ENCODE measurements around the gene SPSB4. TPM values are rescaled to one million over a fixed set of nuclear protein-coding genes. Genes with fewer than 3 reads are reported as not detected.

The SPSB4 gene
- total and polyA plus RNA-seq, 4 donors: 0.19 to 1.9 (median 0.87) TPM

DNA sequence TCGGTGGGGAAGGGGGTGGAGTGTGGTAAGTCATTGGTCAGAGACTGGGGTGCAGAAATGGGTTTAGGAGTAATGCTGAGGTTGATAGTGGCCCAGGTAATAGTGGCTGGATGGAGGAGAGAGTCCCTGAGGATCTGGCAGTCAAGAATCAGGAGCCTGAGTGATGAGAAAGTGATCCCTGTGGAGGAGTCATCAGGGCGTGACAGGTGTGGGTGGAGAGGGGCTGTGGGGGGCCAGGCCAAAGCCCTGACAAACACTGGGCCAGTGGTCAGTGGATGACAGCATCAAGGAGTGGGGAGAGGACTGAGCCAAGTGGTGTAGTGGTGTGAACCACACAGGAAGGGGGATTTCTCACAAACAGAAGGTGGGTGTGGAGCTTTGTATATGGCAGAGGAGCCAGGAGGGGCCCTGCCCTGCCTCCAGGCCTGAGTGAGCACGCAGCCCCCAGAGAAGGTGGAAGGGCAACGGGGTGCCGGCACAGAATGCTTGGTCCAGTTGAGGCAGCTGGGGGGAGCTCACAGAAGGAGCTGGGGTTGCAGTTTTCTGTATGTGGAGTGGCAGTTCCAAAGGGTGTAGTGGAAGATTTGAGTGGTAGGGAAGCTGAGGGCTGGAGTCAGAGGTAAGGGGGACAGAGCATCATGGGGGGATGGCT is 77.1 kb downstream of the SPSB4 start (continued):
- no peak for TF ChIP-seq TAF1 (conservative IDR thresholded peaks at IDR 0.05)
- no peak for TF ChIP-seq SP1 (IDR thresholded peaks at IDR 0.05)

DNA sequence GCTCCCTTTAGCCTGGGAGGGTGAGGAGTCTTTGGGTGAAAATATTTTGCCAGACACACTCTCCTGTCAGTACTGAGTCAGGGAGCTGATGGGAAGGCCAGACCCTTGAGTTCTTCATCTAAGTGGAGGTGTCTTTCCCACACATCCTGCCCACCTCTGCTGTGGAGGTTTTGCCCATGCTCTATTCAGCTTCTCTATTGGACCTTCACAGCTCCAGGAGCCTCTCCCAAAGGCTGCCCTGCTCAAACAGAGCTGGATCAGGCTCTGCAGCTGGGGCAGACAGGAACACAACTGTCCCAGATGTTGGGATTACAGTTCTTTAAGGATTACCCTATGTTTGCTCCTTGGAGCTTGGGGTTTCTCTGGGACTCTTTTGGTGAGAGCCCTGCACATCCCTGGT is 77.9 kb downstream of the SPSB4 start:
- Histone ChIP-seq H3K4me1 (ENCODE audit: control insufficient read depth in 4 of 4, insufficient read depth in 4 of 4, low read length in 3 of 4) (no peaks in the 10 kb centered on the region), H3K9me3 (ENCODE audit: control insufficient read depth in 4 of 4, low read length in 3 of 4) (peaks cover 0 to 5% (median under 1%) of the 10 kb centered on the region in 4 donors), H3K36me3 (ENCODE audit: control insufficient read depth in 4 of 4, insufficient read depth in 3 of 4, low read depth in 1 of 4, low read length in 3 of 4) (no peaks in the 10 kb centered on the region), H3K9ac (ENCODE audit: low read depth in 1 of 2, low read length in 2 of 2) (no peak overlapping the region), H3K27me3 (ENCODE audit: control insufficient read depth in 4 of 4, insufficient read depth in 4 of 4, low read length in 3 of 4) (peaks cover 0 to 2% (median 0%) of the 10 kb centered on the region in 4 donors), H3K27ac (ENCODE audit: low read depth in 1 of 2, low read length in 2 of 2) (no peak overlapping the region), H3K4me3 (ENCODE audit: low read depth in 1 of 3, low read length in 3 of 3) (no peak overlapping the region)
- TF ChIP-seq HNF4G (IDR thresholded peaks at IDR 0.05) (no peak), FOXA1 (IDR thresholded peaks at IDR 0.05) (no peak), RXRA (IDR thresholded peaks at IDR 0.05) (no peak), CTCF (IDR thresholded peaks at IDR 0.05; ENCODE audit: low read depth, low read length, missing input control) (no peak), FOXA2 (IDR thresholded peaks at IDR 0.05) (no peak), SP1 (IDR thresholded peaks at IDR 0.05) (no peak), GABPA (IDR thresholded peaks at IDR 0.05 in 1 of 2, conservative IDR thresholded peaks at IDR 0.05 in 1 of 2) (no peak)
- TF ChIP-seq, protein P1, sequence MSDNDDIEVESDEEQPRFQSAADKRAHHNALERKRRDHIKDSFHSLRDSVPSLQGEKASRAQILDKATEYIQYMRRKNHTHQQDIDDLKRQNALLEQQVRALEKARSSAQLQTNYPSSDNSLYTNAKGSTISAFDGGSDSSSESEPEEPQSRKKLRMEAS (IDR thresholded peaks at IDR 0.05): no peak
- no peak for DNase-seq (ENCODE audit: low spot score)

- H3K4me3 ChIP-seq (ENCODE audit: low read depth in 1 of 3, low read length in 3 of 3): no peak overlapping the region
- 74% methylated on average over 8 of the region's 8 CpGs for WGBS
- no peak overlapping the region for H3K9ac ChIP-seq (ENCODE audit: low read depth in 1 of 2, low read length in 2 of 2)
- DNase-seq (ENCODE audit: low spot score): no peak
- peaks cover 0 to 5% (median under 1%) of the 10 kb centered on the region in 4 donors for H3K9me3 ChIP-seq (ENCODE audit: control insufficient read depth in 4 of 4, low read length in 3 of 4)
- H3K27me3 ChIP-seq (ENCODE audit: control insufficient read depth in 4 of 4, insufficient read depth in 4 of 4, low read length in 3 of 4): peaks cover 0 to 2% (median 0%) of the 10 kb centered on the region in 4 donors
- H3K27ac ChIP-seq (ENCODE audit: low read depth in 1 of 2, low read length in 2 of 2): no peak overlapping the region
- no peaks in the 10 kb centered on the region for H3K4me1 ChIP-seq (ENCODE audit: control insufficient read depth in 4 of 4, insufficient read depth in 4 of 4, low read length in 3 of 4)
- no peaks in the 10 kb centered on the region for H3K36me3 ChIP-seq (ENCODE audit: control insufficient read depth in 4 of 4, insufficient read depth in 3 of 4, low read depth in 1 of 4, low read length in 3 of 4)
- TF ChIP-seq ZBTB33 (IDR thresholded peaks at IDR 0.05) (no peak), EGR1 (IDR thresholded peaks at IDR 0.05; ENCODE audit: low read depth in 2 of 2) (no peak), HNF4A (conservative IDR thresholded peaks at IDR 0.05) (no peak), YY1 (IDR thresholded peaks at IDR 0.05) (no peak), FOXA1 (IDR thresholded peaks at IDR 0.05) (no peak), FOXA2 (IDR thresholded peaks at IDR 0.05) (no peak), RAD21 (IDR thresholded peaks at IDR 0.05) (no peak), HNF4G (IDR thresholded peaks at IDR 0.05) (no peak), NR2F2 (IDR thresholded peaks at IDR 0.05) (no peak), RXRA (IDR thresholded peaks at IDR 0.05) (no peak), CTCF (IDR thresholded peaks at IDR 0.05; ENCODE audit: low read depth, low read length, missing input control) (no peak), SP1 (IDR thresholded peaks at IDR 0.05) (no peak), TAF1 (conservative IDR thresholded peaks at IDR 0.05) (no peak)
- TF ChIP-seq, protein P2, sequence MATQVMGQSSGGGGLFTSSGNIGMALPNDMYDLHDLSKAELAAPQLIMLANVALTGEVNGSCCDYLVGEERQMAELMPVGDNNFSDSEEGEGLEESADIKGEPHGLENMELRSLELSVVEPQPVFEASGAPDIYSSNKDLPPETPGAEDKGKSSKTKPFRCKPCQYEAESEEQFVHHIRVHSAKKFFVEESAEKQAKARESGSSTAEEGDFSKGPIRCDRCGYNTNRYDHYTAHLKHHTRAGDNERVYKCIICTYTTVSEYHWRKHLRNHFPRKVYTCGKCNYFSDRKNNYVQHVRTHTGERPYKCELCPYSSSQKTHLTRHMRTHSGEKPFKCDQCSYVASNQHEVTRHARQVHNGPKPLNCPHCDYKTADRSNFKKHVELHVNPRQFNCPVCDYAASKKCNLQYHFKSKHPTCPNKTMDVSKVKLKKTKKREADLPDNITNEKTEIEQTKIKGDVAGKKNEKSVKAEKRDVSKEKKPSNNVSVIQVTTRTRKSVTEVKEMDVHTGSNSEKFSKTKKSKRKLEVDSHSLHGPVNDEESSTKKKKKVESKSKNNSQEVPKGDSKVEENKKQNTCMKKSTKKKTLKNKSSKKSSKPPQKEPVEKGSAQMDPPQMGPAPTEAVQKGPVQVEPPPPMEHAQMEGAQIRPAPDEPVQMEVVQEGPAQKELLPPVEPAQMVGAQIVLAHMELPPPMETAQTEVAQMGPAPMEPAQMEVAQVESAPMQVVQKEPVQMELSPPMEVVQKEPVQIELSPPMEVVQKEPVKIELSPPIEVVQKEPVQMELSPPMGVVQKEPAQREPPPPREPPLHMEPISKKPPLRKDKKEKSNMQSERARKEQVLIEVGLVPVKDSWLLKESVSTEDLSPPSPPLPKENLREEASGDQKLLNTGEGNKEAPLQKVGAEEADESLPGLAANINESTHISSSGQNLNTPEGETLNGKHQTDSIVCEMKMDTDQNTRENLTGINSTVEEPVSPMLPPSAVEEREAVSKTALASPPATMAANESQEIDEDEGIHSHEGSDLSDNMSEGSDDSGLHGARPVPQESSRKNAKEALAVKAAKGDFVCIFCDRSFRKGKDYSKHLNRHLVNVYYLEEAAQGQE (IDR thresholded peaks at IDR 0.05): no peak
- TF ChIP-seq, protein P1 (IDR thresholded peaks at IDR 0.05): no peak
- TF ChIP-seq, protein P3, sequence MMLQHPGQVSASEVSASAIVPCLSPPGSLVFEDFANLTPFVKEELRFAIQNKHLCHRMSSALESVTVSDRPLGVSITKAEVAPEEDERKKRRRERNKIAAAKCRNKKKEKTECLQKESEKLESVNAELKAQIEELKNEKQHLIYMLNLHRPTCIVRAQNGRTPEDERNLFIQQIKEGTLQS (IDR thresholded peaks at IDR 0.05): no peak
Measured at GRCh38 chr3:141129541-141130011, 78.4 kb downstream of the SPSB4 start.

Measured in liver (tissue), 9 donors.